ENCODE measurements around the gene SLC38A10. TPM values are rescaled to one million over a fixed set of nuclear protein-coding genes. Genes with fewer than 3 reads are reported as not detected.

The SLC38A10 gene
- total and polyA plus RNA-seq, 2 of the 13 experiments (the other 11 are each of a cell fraction or from before 2014, with no cell fraction given), result 23.4 to 55.8 TPM

GRCh38 chr17:81198826-81199481, 96.2 kb downstream of the SLC38A10 start:
- Histone ChIP-seq H3K27me3 (ENCODE audit: control insufficient read depth in 1 of 2, insufficient read depth in 2 of 2, low read length in 2 of 2) (no peaks in the 10 kb centered on the region), H2AFZ (ENCODE audit: low read length) (no peak overlapping the region), H3K4me3 (replicated peaks in 1 of 3; ENCODE audit: insufficient read depth in 1 of 3, low read depth in 2 of 3, low read length in 3 of 3) (no peak overlapping the region), H3K4me2 (ENCODE audit: low read depth, low read length) (no peak overlapping the region), H3K79me2 (ENCODE audit: insufficient read depth, low read length) (no peaks in the 10 kb centered on the region), H4K20me1 (ENCODE audit: insufficient read depth, low read length) (no peaks in the 10 kb centered on the region; the same call in 1 of the 2 replicates), H3K27ac (ENCODE audit: extremely low read length, insufficient read depth, low read length) (no peak overlapping the region), H3K9me3 (ENCODE audit: low read length) (no peaks in the 10 kb centered on the region), H3K4me1 (ENCODE audit: insufficient read depth, low read length) (no peaks in the 10 kb centered on the region), H3K9ac (ENCODE audit: insufficient read depth, low read depth, low read length) (no peak overlapping the region), H3K36me3 (replicated peaks in 1 of 2; ENCODE audit: control insufficient read depth in 1 of 2, insufficient read depth in 2 of 2, low read length in 2 of 2) (peaks cover 17 to 43% of the 10 kb centered on the region in 2 experiments; a peak in 4 of 5 replicates)
- no peak for ATAC-seq
- no peak for FAIRE-seq
- no peak for DNase-seq (ENCODE audit: low spot score)
- intact Hi-C loops (cut with micrococcal nuclease; ENCODE audit: unreplicated experiment), result no loop called here
- WGBS (ENCODE audit: low lambda C conversion rate), result 97% methylated on average over 22 of the region's 22 CpGs
- ChIA-PET POLR2A (no interaction called here), CTCF (ENCODE audit: low intra/inter-chr PET ratio, low total read pairs) (no interaction called here)
- no TSS peak for BruUV-seq (replicated peaks)
- TF ChIP-seq KDM6A (CRISPR knock-in tag; IDR thresholded peaks at IDR 0.05; ENCODE audit: low read depth) (no peak), SAFB2 (CRISPR knock-in tag; IDR thresholded peaks at IDR 0.05; ENCODE audit: borderline replicate concordance, low read depth) (0 out of 2 replicates have a peak, but pooled peaks have one; percentile 44), ZNF629 (CRISPR knock-in tag; conservative IDR thresholded peaks at IDR 0.05) (no peak)
- in situ Hi-C loops (cut with HindIII; ENCODE audit: extremely low pct_ligation_motif_present, low pct_unique_long_range_greater_than_20kb), result no loop called here

GRCh38 chr17:81197831-81198490, 97.1 kb downstream of the SLC38A10 start:
- POLR2A ChIA-PET, result no interaction called here
- 97% methylated on average over 19 of the region's 21 CpGs for WGBS (ENCODE audit: low lambda C conversion rate)
- TF ChIP-seq SYNCRIP (IDR thresholded peaks at IDR 0.05; ENCODE audit: insufficient read depth, low read depth, low read length) (no peak), SOX5 (CRISPR knock-in tag; IDR thresholded peaks at IDR 0.05; ENCODE audit: borderline replicate concordance) (no peak)
- no peaks in the 10 kb centered on the region for H3K9me3 ChIP-seq (ENCODE audit: low read length)
- ATAC-seq (no peak), DNase-seq (ENCODE audit: low spot score) (no peak), FAIRE-seq (no peak)
- intact Hi-C loops (cut with micrococcal nuclease; ENCODE audit: unreplicated experiment) (no loop called here), in situ Hi-C loops (cut with HindIII; ENCODE audit: extremely low pct_ligation_motif_present, low pct_unique_long_range_greater_than_20kb) (no loop called here)
- H3K4me2 ChIP-seq (ENCODE audit: low read depth, low read length), result no peak overlapping the region
- no peaks in the 10 kb centered on the region for H3K4me1 ChIP-seq (ENCODE audit: insufficient read depth, low read length)
- no peak overlapping the region for H3K27ac ChIP-seq (ENCODE audit: extremely low read length, insufficient read depth, low read length)
- no peaks in the 10 kb centered on the region for H3K79me2 ChIP-seq (ENCODE audit: insufficient read depth, low read length)
- H2AFZ ChIP-seq (ENCODE audit: low read length), result no peak overlapping the region
- no peak overlapping the region for H3K4me3 ChIP-seq (replicated peaks in 1 of 3; ENCODE audit: insufficient read depth in 1 of 3, low read depth in 2 of 3, low read length in 3 of 3)
- no peaks in the 10 kb centered on the region for H3K27me3 ChIP-seq (ENCODE audit: control insufficient read depth in 1 of 2, insufficient read depth in 2 of 2, low read length in 2 of 2)
- H4K20me1 ChIP-seq (ENCODE audit: insufficient read depth, low read length), result no peaks in the 10 kb centered on the region; the same call in 1 of the 2 replicates
- CTCF ChIA-PET (ENCODE audit: low intra/inter-chr PET ratio, low total read pairs), result no interaction called here
- H3K36me3 ChIP-seq (replicated peaks in 1 of 2; ENCODE audit: control insufficient read depth in 1 of 2, insufficient read depth in 2 of 2, low read length in 2 of 2), result peaks cover 15 to 37% of the 10 kb centered on the region in 2 experiments; a peak in 4 of 5 replicates
- no TSS peak for BruUV-seq (replicated peaks)
- no peak overlapping the region for H3K9ac ChIP-seq (ENCODE audit: insufficient read depth, low read depth, low read length)

Data from HepG2 (cell line).